Keratinocyte (primary cell): Measurements from ENCODE around the gene BCAS1. TPM values are rescaled to one million over a fixed set of nuclear protein-coding genes. Genes with fewer than 3 reads are reported as not detected.
A peak's percentile ranks its signal among the peaks of the same experiment; 100 is the strongest.

ENCODE experiments used
- DNase-seq: peaks from one replicate; pipeline ENCODE4 v3.0.0-alpha.2; 2011; ENCODE audit warnings: low read depth, missing footprints, low spot score
- FAIRE-seq: peaks from 2 replicates; lab custom pipeline; 2011; peaks lifted over from hg19 to GRCh38; lab: Jason Lieb, UNC
- H2AFZ ChIP-seq: 2 replicates; pipeline ENCODE4 v1.6.0; 2012; ENCODE audit warnings: low read length, control low read depth, inconsistent platforms; ENCODE audit not compliant: control insufficient read depth
- H3K27ac ChIP-seq: 2 replicates; pipeline ENCODE4 v1.5.1; 2011; ENCODE audit warnings: low read length; ENCODE audit not compliant: control insufficient read depth, insufficient read depth
- H3K27me3 ChIP-seq: 3 replicates; pipeline ENCODE4 v1.6.0; 2011; ENCODE audit warnings: low read length; ENCODE audit not compliant: control insufficient read depth, insufficient read depth; ENCODE audit errors: extremely low read depth
- H3K36me3 ChIP-seq, 2 experiments: 2 replicates in 1 of 2; 3 replicates in 1 of 2; pipeline ENCODE4 v1.5.1; 2011; ENCODE audit warnings: low read length in 2 of 2, mild to moderate bottlenecking in 1 of 2; ENCODE audit not compliant: control insufficient read depth in 2 of 2, insufficient read depth in 2 of 2; ENCODE audit errors: extremely low read depth in 1 of 2
- H3K4me1 ChIP-seq: 3 replicates; pipeline ENCODE4 v1.5.1; 2011; ENCODE audit warnings: low read length; ENCODE audit not compliant: control insufficient read depth, insufficient read depth; ENCODE audit errors: extremely low read depth
- H3K4me2 ChIP-seq: 3 replicates; pipeline ENCODE4 v1.6.0; 2011; ENCODE audit warnings: low read depth, low read length; ENCODE audit not compliant: control insufficient read depth, insufficient read depth; ENCODE audit errors: extremely low read depth
- H3K4me3 ChIP-seq, 3 experiments: fragments of 200-600 bp in 1 of 3; sonication (generic) in 1 of 3; 2 replicates in 2 of 3; 3 replicates in 1 of 3; pipeline ENCODE4 v1.5.1; 2011 to 2016; ENCODE audit warnings: low read length in 3 of 3, mild to moderate bottlenecking in 3 of 3, control low read depth in 2 of 3, inconsistent platforms in 1 of 3, low read depth in 1 of 3, mixed read lengths in 1 of 3, mixed run types in 1 of 3, moderate library complexity in 1 of 3; ENCODE audit not compliant: control insufficient read depth in 2 of 3, insufficient read depth in 2 of 3; ENCODE audit errors: extremely low read depth in 1 of 3
- H3K79me2 ChIP-seq: 2 replicates; pipeline ENCODE4 v1.6.0; 2012; ENCODE audit warnings: low read length; ENCODE audit not compliant: control insufficient read depth, insufficient read depth
- H3K9ac ChIP-seq: 3 replicates; pipeline ENCODE4 v1.6.0; 2011; ENCODE audit warnings: low read length; ENCODE audit not compliant: control insufficient read depth, insufficient read depth; ENCODE audit errors: extremely low read depth
- H3K9me1 ChIP-seq: 3 replicates; pipeline ENCODE4 v1.6.0; 2011; ENCODE audit warnings: low read length; ENCODE audit not compliant: control insufficient read depth, insufficient read depth; ENCODE audit errors: extremely low read depth
- H3K9me3 ChIP-seq: 2 replicates; pipeline ENCODE4 v1.5.1; 2012; ENCODE audit warnings: low read depth, low read length; ENCODE audit not compliant: control insufficient read depth
- H4K20me1 ChIP-seq: 3 replicates; pipeline ENCODE4 v1.6.0; 2011; ENCODE audit warnings: low read length; ENCODE audit not compliant: control insufficient read depth, insufficient read depth; ENCODE audit errors: extremely low read depth
- CTCF ChIP-seq, 3 experiments: IDR thresholded peaks in 1 of 3; conservative IDR thresholded peaks in 1 of 3; optimal IDR thresholded peaks in 1 of 3; 2 replicates in 2 of 3; 3 replicates in 1 of 3; pipeline versions ENCODE3 to v1.5.1; 2011; ENCODE audit warnings: low read length in 3 of 3, mild to moderate bottlenecking in 3 of 3, moderate library complexity in 2 of 3, control low read depth in 1 of 3, inconsistent platforms in 1 of 3; ENCODE audit not compliant: insufficient read depth in 2 of 3; ENCODE audit errors: extremely low read depth in 1 of 3
- EZH2 ChIP-seq: IDR thresholded peaks from one replicate; pipeline ENCODE4 v1.6.1; 2012; ENCODE audit warnings: inconsistent platforms, mild to moderate bottlenecking, low read length, moderate library complexity
- dilution Hi-C: fragments of 300-500 bp; cut with MboI; formaldehyde crosslinking; loops from one replicate; pipeline ENCODE4 v1.7.0; 2020; ENCODE audit warnings: low sequenced_read_pairs; ENCODE audit not compliant: extremely low pct_ligation_motif_present
- polyA plus RNA-seq, 5 experiments: library from polyadenylated mRNA; depleted of rRNA in 3 of 5; stranded (reverse) in 3 of 5; stranded (forward) in 1 of 5; unstranded in 1 of 5; fragments of >200 nt; gene quantifications; 1 replicate in 1 of 5; 2 replicates in 3 of 5; 3 replicates in 1 of 5; pipeline versions ENCODE4 v1.2.1 to v1.2.3, GENCODE V29; 2011 to 2012; ENCODE audit warnings: missing spikeins in 2 of 5, low read depth in 1 of 5, low replicate concordance in 1 of 5

The BCAS1 gene
- polyA plus RNA-seq, 1 donor (not counting 4 experiments of a cell fraction or from before 2014, with no cell fraction given): not detected

GRCh38 chr20:53925651-53926401 is 144.6 kb downstream of the BCAS1 start:
- DNase-seq (no peak), FAIRE-seq (no peak)
- H3K9ac ChIP-seq: peak overlapping the region; percentile 51
- H2AFZ ChIP-seq: no peak overlapping the region
- no peaks in the 10 kb centered on the region for H3K9me3 ChIP-seq
- H3K4me3 ChIP-seq: no peak overlapping the region
- H3K36me3 ChIP-seq: no peaks in the 10 kb centered on the region
- TF ChIP-seq EZH2 (no peak), CTCF (optimal IDR thresholded peaks at IDR 0.05 in 1 of 3, IDR thresholded peaks at IDR 0.05 in 1 of 3, conservative IDR thresholded peaks at IDR 0.05 in 1 of 3; ENCODE audit: extremely low read depth in 1 of 3, insufficient read depth in 2 of 3, low read length in 3 of 3) (no peak)
- peaks cover 28% of the 10 kb centered on the region for H3K4me1 ChIP-seq
- no peaks in the 10 kb centered on the region for H3K9me1 ChIP-seq
- H4K20me1 ChIP-seq: no peaks in the 10 kb centered on the region
- peak overlapping the region; percentile 91 for H3K27ac ChIP-seq
- no peaks in the 10 kb centered on the region for H3K79me2 ChIP-seq
- dilution Hi-C loops: no loop called here
- H3K27me3 ChIP-seq: no peaks in the 10 kb centered on the region
- H3K4me2 ChIP-seq: peak overlapping the region; percentile 55

DNA sequence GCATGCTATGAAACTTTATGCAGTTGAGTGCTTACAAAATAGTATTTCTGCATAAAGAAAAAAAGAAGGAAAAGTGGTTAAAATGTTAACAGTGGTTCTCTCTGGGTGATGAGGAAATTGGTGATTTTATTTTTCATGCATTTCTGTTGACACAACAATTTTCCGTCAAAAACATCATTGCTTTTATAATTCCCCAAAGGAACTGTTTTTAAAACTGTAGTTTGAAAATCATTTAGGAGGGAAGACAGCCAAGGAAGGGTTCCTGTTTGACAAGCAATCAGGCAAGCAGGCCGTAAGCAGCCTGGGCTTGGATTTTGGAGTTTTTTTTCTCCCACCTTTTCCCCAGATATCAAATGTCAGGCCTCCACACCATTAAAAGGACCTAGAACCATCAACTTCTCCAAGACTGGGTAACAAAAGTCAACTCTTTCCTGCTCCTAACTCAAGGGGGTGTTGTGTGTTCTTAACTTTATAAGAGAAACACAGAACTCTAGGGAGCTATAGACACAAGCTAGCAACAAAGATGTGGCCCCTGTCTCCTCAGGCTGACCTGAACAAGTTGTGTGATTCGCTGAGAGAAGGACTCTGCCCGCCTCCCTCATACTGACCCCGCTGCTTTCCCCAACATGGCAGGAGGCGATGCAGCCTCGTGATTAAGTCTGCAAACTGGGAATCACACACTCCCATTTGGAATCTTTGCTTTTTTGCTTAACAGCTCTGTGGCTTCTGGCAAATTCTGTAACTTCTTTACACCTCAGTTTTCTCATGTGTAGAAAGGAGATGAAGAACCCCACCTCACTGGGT is 146.6 kb downstream of the BCAS1 start:
- H3K36me3 ChIP-seq: no peaks in the 10 kb centered on the region
- H4K20me1 ChIP-seq: no peaks in the 10 kb centered on the region
- no peak overlapping the region for H3K27ac ChIP-seq
- H3K4me3 ChIP-seq: no peak overlapping the region
- H3K9me1 ChIP-seq: no peaks in the 10 kb centered on the region
- TF ChIP-seq EZH2: no peak
- TF ChIP-seq CTCF (optimal IDR thresholded peaks at IDR 0.05 in 1 of 3, IDR thresholded peaks at IDR 0.05 in 1 of 3, conservative IDR thresholded peaks at IDR 0.05 in 1 of 3; ENCODE audit: extremely low read depth in 1 of 3, insufficient read depth in 2 of 3, low read length in 3 of 3): no peak
- no peak overlapping the region for H3K4me2 ChIP-seq
- peak overlapping the region; percentile 0 for H2AFZ ChIP-seq
- no peaks in the 10 kb centered on the region for H3K79me2 ChIP-seq
- H3K27me3 ChIP-seq: no peaks in the 10 kb centered on the region
- peaks cover 20% of the 10 kb centered on the region for H3K4me1 ChIP-seq
- dilution Hi-C loops: no loop called here
- no peaks in the 10 kb centered on the region for H3K9me3 ChIP-seq
- no peak overlapping the region for H3K9ac ChIP-seq
- FAIRE-seq (no peak), DNase-seq (no peak)
